Muscle layer of colon (tissue), 2 donors: Measurements from ENCODE around the gene SPATS2.

Experiments
- H3K27ac ChIP-seq: one replicate; pipeline ENCODE4 v1.7.0; 2013; ENCODE audit warnings: low read depth, mild to moderate bottlenecking, low read length, moderate library complexity
- H3K27me3 ChIP-seq, 2 donors: one replicate each; pipeline ENCODE4 v1.7.0; 2013; ENCODE audit warnings: low read length in 2 of 2, mild to moderate bottlenecking in 2 of 2; ENCODE audit not compliant: insufficient read depth in 2 of 2, control insufficient read depth in 1 of 2
- H3K36me3 ChIP-seq: one replicate; pipeline ENCODE4 v1.7.0; 2013; ENCODE audit warnings: mild to moderate bottlenecking, low read length; ENCODE audit not compliant: insufficient read depth
- H3K4me1 ChIP-seq: one replicate; pipeline ENCODE4 v1.7.0; 2013; ENCODE audit warnings: mild to moderate bottlenecking, low read length; ENCODE audit not compliant: insufficient read depth
- H3K4me3 ChIP-seq, 2 donors: one replicate each; pipeline ENCODE4 v1.7.0; 2013; ENCODE audit warnings: low read length in 2 of 2, low read depth in 1 of 2, mild to moderate bottlenecking in 1 of 2, moderate library complexity in 1 of 2
- H3K9ac ChIP-seq: one replicate; pipeline ENCODE4 v1.7.0; 2013; ENCODE audit warnings: low read length
- H3K9me3 ChIP-seq: one replicate; pipeline ENCODE4 v1.7.0; 2013; ENCODE audit warnings: mild to moderate bottlenecking, low read length
- donor health status: abdominal sarcoma.
- donor health status: Adenocarcinoma of cecum.

Gene SPATS2

GRCh38 chr12:49540229-49541139 is 173.2 kb downstream of the SPATS2 start:
- peaks cover 28 to 43% of the 10 kb centered on the region in 2 donors for H3K27me3 ChIP-seq
- H3K9ac ChIP-seq, result no peak overlapping the region
- no peaks in the 10 kb centered on the region for H3K9me3 ChIP-seq
- no peak overlapping the region for H3K4me3 ChIP-seq
- H3K36me3 ChIP-seq, result no peaks in the 10 kb centered on the region
- H3K27ac ChIP-seq, result no peak overlapping the region
- peaks cover 11% of the 10 kb centered on the region for H3K4me1 ChIP-seq

- no peaks in the 10 kb centered on the region for H3K36me3 ChIP-seq
- H3K27me3 ChIP-seq, result peaks cover 28 to 50% of the 10 kb centered on the region in 2 donors
- no peak overlapping the region for H3K27ac ChIP-seq
- H3K4me1 ChIP-seq, result peaks cover 11% of the 10 kb centered on the region
- H3K9ac ChIP-seq, result no peak overlapping the region
- H3K9me3 ChIP-seq, result no peaks in the 10 kb centered on the region
- H3K4me3 ChIP-seq, result no peak overlapping the region
Observed at GRCh38 chr12:49541140-49541861, 174.0 kb downstream of the SPATS2 start.

- H3K9ac ChIP-seq, result no peak overlapping the region
- no peaks in the 10 kb centered on the region for H3K36me3 ChIP-seq
- no peaks in the 10 kb centered on the region for H3K9me3 ChIP-seq
- H3K4me3 ChIP-seq, result no peak overlapping the region
- H3K27ac ChIP-seq, result no peak overlapping the region
- H3K4me1 ChIP-seq, result peaks cover 11% of the 10 kb centered on the region
- H3K27me3 ChIP-seq, result peaks cover 23 to 49% of the 10 kb centered on the region in 2 donors
Observed at GRCh38 chr12:49541911-49542505, 174.7 kb downstream of the SPATS2 start.

- no peak overlapping the region for H3K9ac ChIP-seq
- H3K4me1 ChIP-seq, result peaks cover 7% of the 10 kb centered on the region
- H3K27ac ChIP-seq, result no peak overlapping the region
- H3K27me3 ChIP-seq, result peaks cover 18 to 42% of the 10 kb centered on the region in 2 donors
- no peaks in the 10 kb centered on the region for H3K36me3 ChIP-seq
- H3K9me3 ChIP-seq, result no peaks in the 10 kb centered on the region
- no peak overlapping the region for H3K4me3 ChIP-seq
Observed at GRCh38 chr12:49542592-49543160, 175.4 kb downstream of the SPATS2 start.

- Histone ChIP-seq H3K27me3 (peaks cover 16 to 41% of the 10 kb centered on the region in 2 donors), H3K4me1 (peaks cover under 1% of the 10 kb centered on the region), H3K4me3 (no peak overlapping the region), H3K27ac (no peak overlapping the region), H3K36me3 (no peaks in the 10 kb centered on the region), H3K9ac (no peak overlapping the region), H3K9me3 (no peaks in the 10 kb centered on the region)
Observed at GRCh38 chr12:49543221-49543913, 176.1 kb downstream of the SPATS2 start.

- no peak overlapping the region for H3K4me3 ChIP-seq
- peaks cover 16 to 43% of the 10 kb centered on the region in 2 donors for H3K27me3 ChIP-seq
Observed at GRCh38 chr12:49543914-49544815, 176.9 kb downstream of the SPATS2 start.

GRCh38 chr12:49545815-49546214 is 178.6 kb downstream of the SPATS2 start:
- Histone ChIP-seq H3K4me3 (no peak overlapping the region), H3K27ac (no peak overlapping the region), H3K9me3 (no peaks in the 10 kb centered on the region), H3K27me3 (peaks cover 16 to 35% of the 10 kb centered on the region in 2 donors), H3K4me1 (peaks cover 13% of the 10 kb centered on the region), H3K36me3 (no peaks in the 10 kb centered on the region), H3K9ac (no peak overlapping the region)

More at GRCh38 chr12:49543914-49544815, 176.9 kb downstream of the SPATS2 start:
- no peak overlapping the region for H3K27ac ChIP-seq
- H3K9me3 ChIP-seq, result no peaks in the 10 kb centered on the region
- H3K36me3 ChIP-seq, result no peaks in the 10 kb centered on the region
- H3K4me1 ChIP-seq, result peaks cover 8% of the 10 kb centered on the region
- no peak overlapping the region for H3K9ac ChIP-seq

- Histone ChIP-seq H3K4me1 (peaks cover 13% of the 10 kb centered on the region), H3K4me3 (no peak overlapping the region), H3K36me3 (no peaks in the 10 kb centered on the region), H3K9ac (no peak overlapping the region), H3K27ac (no peak overlapping the region), H3K9me3 (no peaks in the 10 kb centered on the region), H3K27me3 (peaks cover 16 to 35% of the 10 kb centered on the region in 2 donors)
Observed at GRCh38 chr12:49546481-49546880, 179.2 kb downstream of the SPATS2 start.

- H3K4me1 ChIP-seq, result peaks cover 13% of the 10 kb centered on the region
- H3K4me3 ChIP-seq, result no peak overlapping the region
- no peak overlapping the region for H3K9ac ChIP-seq
- no peaks in the 10 kb centered on the region for H3K36me3 ChIP-seq
- peaks cover 16 to 35% of the 10 kb centered on the region in 2 donors for H3K27me3 ChIP-seq
- no peaks in the 10 kb centered on the region for H3K9me3 ChIP-seq
- no peak overlapping the region for H3K27ac ChIP-seq
Observed at GRCh38 chr12:49547090-49547690, 179.9 kb downstream of the SPATS2 start.

GRCh38 chr12:49548481-49548821 is 181.2 kb downstream of the SPATS2 start:
- Histone ChIP-seq H3K27ac (no peak overlapping the region), H3K9me3 (no peaks in the 10 kb centered on the region), H3K36me3 (no peaks in the 10 kb centered on the region), H3K9ac (no peak overlapping the region), H3K4me3 (peak overlapping the region; percentile 49 to 57), H3K4me1 (peaks cover 13% of the 10 kb centered on the region), H3K27me3 (peaks cover 16 to 30% of the 10 kb centered on the region in 2 donors)
